Stimulated activated CD4-positive, alpha-beta T cell treated with anti-CD3 and anti-CD28 coated beads, Interleukin-2, amount 100 ng/mL, for 48 hours (primary cell): Measurements from ENCODE around the gene SLC8A2.

ENCODE experiments used
- DNase-seq, 2 donors: peaks; one replicate each; pipeline ENCODE4 v3.0.0-alpha.2; 2020

The SLC8A2 gene

GRCh38 chr19:47471733-47472457 lies at the start of gene SLC8A2:
Gene SLC8A2, minus strand, starts transcription at chr19:47471893. Its CDS starts 5,490 bp downstream, at chr19:47466403.
- DNase-seq, result peak; percentile 36 to 38

GRCh38 chr19:47520839-47521238 lies 49.1 kb upstream of the SLC8A2 start:
- no peak for DNase-seq

- no peak for DNase-seq
Measured at GRCh38 chr19:47520343-47520806, 48.7 kb upstream of the SLC8A2 start.

GRCh38 chr19:47518854-47519253 lies 47.2 kb upstream of the SLC8A2 start:
- no peak for DNase-seq

GRCh38 chr19:47518139-47518538 lies 46.4 kb upstream of the SLC8A2 start:
- peak in 1 of 2 donors; percentile 29 for DNase-seq

GRCh38 chr19:47514869-47515588 lies 43.3 kb upstream of the SLC8A2 start, which contains the start of gene NAPA:
Gene NAPA, minus strand, starts transcription at chr19:47515063. Its CDS starts 123 bp downstream, at chr19:47514940.
- peak; percentile 100 for DNase-seq

- no peak for DNase-seq
Measured at GRCh38 chr19:47514151-47514868, 42.6 kb upstream of the SLC8A2 start.

- DNase-seq, result no peak
Measured at GRCh38 chr19:47512948-47513319, 41.2 kb upstream of the SLC8A2 start.

- no peak for DNase-seq
Measured at GRCh38 chr19:47512183-47512947, 40.7 kb upstream of the SLC8A2 start.

- no peak for DNase-seq
Measured at GRCh38 chr19:47511681-47512080, 40.0 kb upstream of the SLC8A2 start.

GRCh38 chr19:47511128-47511517 lies 39.4 kb upstream of the SLC8A2 start:
- no peak for DNase-seq

GRCh38 chr19:47510516-47511127 lies 38.9 kb upstream of the SLC8A2 start:
- no peak for DNase-seq

- DNase-seq, result no peak
Measured at GRCh38 chr19:47509973-47510372, 38.3 kb upstream of the SLC8A2 start.

- DNase-seq, result no peak
Measured at GRCh38 chr19:47509170-47509847, 37.6 kb upstream of the SLC8A2 start.

- DNase-seq, result no peak
Measured at GRCh38 chr19:47508721-47509120, 37.0 kb upstream of the SLC8A2 start.

- DNase-seq, result no peak
Measured at GRCh38 chr19:47507924-47508553, 36.3 kb upstream of the SLC8A2 start.

- DNase-seq, result no peak
Measured at GRCh38 chr19:47507012-47507411, 35.3 kb upstream of the SLC8A2 start.

GRCh38 chr19:47506459-47506858 lies 34.8 kb upstream of the SLC8A2 start:
- DNase-seq, result no peak

- no peak for DNase-seq
Measured at GRCh38 chr19:47505506-47505905, 33.8 kb upstream of the SLC8A2 start.

GRCh38 chr19:47503826-47504150 lies 32.1 kb upstream of the SLC8A2 start:
- DNase-seq, result no peak

- no peak for DNase-seq
Measured at GRCh38 chr19:47503130-47503825, 31.6 kb upstream of the SLC8A2 start.
